ENCODE data around the gene ADPRHL1. TPM values are rescaled to one million over a fixed set of nuclear protein-coding genes. Genes with fewer than 3 reads are reported as not detected.

ADPRHL1 gene
- total RNA-seq: 1.1 and 1.3 TPM in 2 replicates

GRCh38 chr13:113452942-113453901 lies at the start of gene ADPRHL1:
Gene ADPRHL1 (minus strand): TSS chr13:113453488. CDS start chr13:113453437, 51 bp downstream.

DNA sequence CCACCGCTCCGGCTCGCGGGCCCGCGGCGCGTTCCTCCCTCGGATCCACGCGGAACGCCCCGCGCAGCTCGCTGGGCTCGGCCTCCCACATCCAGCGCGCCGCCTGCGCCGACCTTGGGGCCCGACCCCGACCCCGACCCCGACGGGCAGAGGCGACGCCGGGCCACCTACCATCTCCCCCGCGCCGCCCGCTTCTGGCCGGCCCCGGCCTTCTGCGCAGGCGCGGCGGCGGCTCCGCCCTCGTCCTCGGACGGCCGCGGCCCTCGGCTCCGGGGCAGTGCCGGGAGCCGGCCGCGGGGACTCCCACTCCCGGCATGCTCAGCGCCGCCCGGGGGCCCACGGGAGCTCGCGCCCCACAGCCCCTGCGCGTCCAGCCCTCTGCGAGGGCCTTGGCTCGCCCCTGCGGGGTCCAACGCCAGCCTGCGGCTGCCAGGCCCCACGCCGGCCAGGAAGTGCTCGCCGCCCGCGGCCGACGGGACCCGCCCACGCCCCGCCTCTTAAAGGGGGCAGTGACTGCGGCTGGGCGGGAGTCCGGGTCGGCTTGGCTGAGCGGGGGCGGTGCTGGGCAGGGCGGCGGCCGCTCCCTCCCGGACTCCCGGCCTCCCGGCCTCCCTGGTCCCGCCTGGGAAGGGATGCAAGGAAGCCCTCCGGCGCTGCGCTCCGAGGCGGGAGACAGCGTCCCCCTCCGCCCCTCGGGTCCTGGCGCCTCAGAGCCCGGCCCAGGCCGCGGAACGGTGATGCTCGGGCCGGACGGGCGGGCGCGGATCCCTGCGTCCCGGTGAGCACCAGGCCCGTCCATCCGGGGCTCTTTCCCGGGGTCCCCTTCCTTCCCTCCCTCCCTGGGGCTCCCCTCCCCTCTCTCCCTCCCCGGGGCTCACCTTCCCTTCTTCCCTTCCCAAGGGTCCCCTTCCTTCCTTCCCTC lies 37.5 kb upstream of the ADPRHL1 start, which contains the start of gene DCUN1D2:
TSS of gene DCUN1D2 (minus strand) at position 216 of the 922 bp plus-strand sequence. CDS start at position 174, 42 bp downstream.

Small RNA genes lying within 50 kb of the gene (small RNA-seq; reads per million reads assigned to genes)
- gene RNU1-16P: 0.24 reads per million

Other genes with a start within 250 kb of the ADPRHL1 start
- 48.0 and 48.6 TPM in 2 replicates for gene PCID2, start 244.8 kb downstream of the ADPRHL1 start, total RNA-seq
- gene CUL4A, start 243.9 kb downstream of the ADPRHL1 start, total RNA-seq: 122 and 130 TPM in 2 replicates
- 171 and 198 TPM in 2 replicates for gene LAMP1, start 156.2 kb downstream of the ADPRHL1 start, total RNA-seq
- not detected in 2 replicates for gene GRTP1, start 89.4 kb downstream of the ADPRHL1 start, total RNA-seq
- gene DCUN1D2, start 37.2 kb upstream of the ADPRHL1 start, total RNA-seq: 8.4 and 8.8 TPM in 2 replicates
- 58.5 and 94.3 TPM in 2 replicates for gene TFDP1, start 131.3 kb upstream of the ADPRHL1 start, total RNA-seq
- under 0.01 TPM in 1 of 2 replicates, not detected in the other for gene ATP4B, start 204.7 kb upstream of the ADPRHL1 start, total RNA-seq
- gene GRK1, start 213.7 kb upstream of the ADPRHL1 start, total RNA-seq: under 0.01 TPM in 1 of 2 replicates, not detected in the other

All from vein endothelial cell (primary cell).